Sigmoid colon (tissue), 3 donors: ENCODE results near the gene CDKN2C.
"Not testable (repeated sequence)": the region's sequence is repeated elsewhere in the genome, so short reads cannot be mapped to it uniquely, and the experiment has no call there.

Source experiments
- CTCF ChIP-seq, 4 experiments: fragments of 450-650 bp in 3 of 4; fragments of 200-600 bp in 1 of 4; IDR thresholded peaks; one replicate each; pipeline ENCODE4 v1.5.1; 2016 to 2019; ENCODE audit warnings: antibody characterized with exemption in 4 of 4, mild to moderate bottlenecking in 3 of 4, moderate library complexity in 2 of 4
- POLR2A ChIP-seq, 2 donors: fragments of 450-650 bp; IDR thresholded peaks; one replicate each; pipeline ENCODE4 v1.6.1; 2016; ENCODE audit warnings: antibody characterized with exemption in 2 of 2, mild to moderate bottlenecking in 2 of 2, moderate library complexity in 2 of 2

- TF ChIP-seq CTCF, POLR2A (IDR thresholded peaks at IDR 0.05): not testable (repeated sequence)
Observed at GRCh38 chr1:50932043-50932442, 38.0 kb upstream of the CDKN2C start.
